AG04450 (cell line): ENCODE data around the gene MAPK10. TPM values are rescaled to one million over a fixed set of nuclear protein-coding genes. Genes with fewer than 3 reads are reported as not detected.

ENCODE experiments used
- CTCF ChIA-PET: fragments of 300-600, 350-600 bp; formaldehyde crosslinking; extraction: SDS; loops from one replicate; lab custom pipeline; 2022; ENCODE audit warnings: antibody characterized with exemption, inconsistent platforms; lab: Charles Lee
- POLR2A ChIA-PET: fragments of 350-600 bp; formaldehyde crosslinking; extraction: SDS; loops from one replicate; lab custom pipeline; 2021; ENCODE audit warnings: antibody characterized with exemption, inconsistent platforms; lab: Yijun Ruan, JAX
- DNase-seq: peaks from one replicate; pipeline ENCODE4 v3.0.0-alpha.2; 2011; ENCODE audit warnings: low read depth, low spot score
- H3K27ac ChIP-seq: one replicate; pipeline ENCODE4 v1.5.1; 2012; ENCODE audit warnings: low read depth, low read length, control low read depth
- H3K27me3 ChIP-seq: one replicate; pipeline ENCODE4 v1.6.0; 2012; ENCODE audit warnings: low read length; ENCODE audit not compliant: control insufficient read depth, insufficient read depth
- H3K4me3 ChIP-seq: 2 replicates; pipeline ENCODE4 v1.5.1; 2011; ENCODE audit warnings: mild to moderate bottlenecking, low read depth, low read length, control low read depth
- H3K9me3 ChIP-seq: 2 replicates; pipeline ENCODE4 v1.5.1; 2012; ENCODE audit warnings: low read length; ENCODE audit not compliant: control insufficient read depth, insufficient read depth
- polyA plus RNA-seq: library from polyadenylated mRNA; depleted of rRNA; stranded (reverse); fragments of >200 nt; gene quantifications from 2 replicates; pipeline ENCODE4 v1.2.3, GENCODE V29; 2011
- TF ChIP-seq, protein P1 (sequence below): IDR thresholded peaks from 2 replicates; pipeline ENCODE4 v1.5.1; 2011; ENCODE audit warnings: low read depth, low read length, control low read depth, inconsistent platforms

Gene MAPK10
- polyA plus RNA-seq, 1 experiment = 16.3 TPM

DNA sequence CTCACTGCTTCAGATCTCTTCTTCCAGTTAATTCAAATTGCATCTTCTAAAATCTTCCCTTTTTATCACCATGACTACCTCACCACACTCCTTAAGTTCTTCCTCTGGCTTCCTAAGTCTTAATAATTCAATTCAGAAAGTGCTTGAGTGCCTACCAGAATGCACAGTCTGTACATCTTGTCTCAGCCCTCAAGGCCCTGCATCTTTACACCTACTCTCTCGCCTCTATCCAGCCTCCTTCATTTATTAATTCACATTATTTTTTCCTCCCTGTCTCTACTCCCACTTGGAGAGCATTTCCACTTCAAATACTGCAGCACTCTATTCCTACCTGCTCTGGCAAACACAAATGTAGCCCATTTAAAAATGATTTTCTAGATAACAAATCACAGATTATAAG lies 90.5 kb downstream of the MAPK10 start:
- ChIA-PET POLR2A (no interaction called here), CTCF (no interaction called here)
- Histone ChIP-seq H3K4me3 (no peak overlapping the region), H3K27ac (no peak overlapping the region), H3K9me3 (no peaks in the 10 kb centered on the region), H3K27me3 (no peaks in the 10 kb centered on the region)
- no peak for DNase-seq
- TF ChIP-seq, protein P1, sequence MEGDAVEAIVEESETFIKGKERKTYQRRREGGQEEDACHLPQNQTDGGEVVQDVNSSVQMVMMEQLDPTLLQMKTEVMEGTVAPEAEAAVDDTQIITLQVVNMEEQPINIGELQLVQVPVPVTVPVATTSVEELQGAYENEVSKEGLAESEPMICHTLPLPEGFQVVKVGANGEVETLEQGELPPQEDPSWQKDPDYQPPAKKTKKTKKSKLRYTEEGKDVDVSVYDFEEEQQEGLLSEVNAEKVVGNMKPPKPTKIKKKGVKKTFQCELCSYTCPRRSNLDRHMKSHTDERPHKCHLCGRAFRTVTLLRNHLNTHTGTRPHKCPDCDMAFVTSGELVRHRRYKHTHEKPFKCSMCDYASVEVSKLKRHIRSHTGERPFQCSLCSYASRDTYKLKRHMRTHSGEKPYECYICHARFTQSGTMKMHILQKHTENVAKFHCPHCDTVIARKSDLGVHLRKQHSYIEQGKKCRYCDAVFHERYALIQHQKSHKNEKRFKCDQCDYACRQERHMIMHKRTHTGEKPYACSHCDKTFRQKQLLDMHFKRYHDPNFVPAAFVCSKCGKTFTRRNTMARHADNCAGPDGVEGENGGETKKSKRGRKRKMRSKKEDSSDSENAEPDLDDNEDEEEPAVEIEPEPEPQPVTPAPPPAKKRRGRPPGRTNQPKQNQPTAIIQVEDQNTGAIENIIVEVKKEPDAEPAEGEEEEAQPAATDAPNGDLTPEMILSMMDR = no peak

DNA sequence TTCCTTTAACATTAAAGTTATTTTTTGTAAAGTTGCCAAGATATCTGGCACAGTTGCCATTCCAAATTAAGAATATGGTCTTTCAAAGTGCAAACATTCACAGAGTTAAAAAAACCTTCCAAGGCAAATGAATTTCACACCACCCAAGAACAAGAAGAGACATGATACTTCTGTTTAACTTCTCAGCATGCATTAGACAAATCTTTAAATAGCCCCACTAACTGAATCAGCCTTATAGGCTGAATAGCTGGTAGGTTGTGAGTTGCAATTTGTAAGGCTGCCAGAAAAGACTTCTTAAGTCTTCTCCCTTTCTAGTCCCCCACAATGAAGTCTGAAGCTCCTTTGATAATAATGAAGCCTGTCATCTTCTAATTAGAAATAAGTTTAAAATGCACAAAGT lies 95.6 kb downstream of the MAPK10 start:
- Histone ChIP-seq H3K27me3 (no peaks in the 10 kb centered on the region), H3K27ac (no peak overlapping the region), H3K4me3 (no peak overlapping the region), H3K9me3 (no peaks in the 10 kb centered on the region)
- POLR2A ChIA-PET = no interaction called here
- no peak for DNase-seq
- TF ChIP-seq, protein P1 = no peak
- CTCF ChIA-PET = no interaction called here

DNA sequence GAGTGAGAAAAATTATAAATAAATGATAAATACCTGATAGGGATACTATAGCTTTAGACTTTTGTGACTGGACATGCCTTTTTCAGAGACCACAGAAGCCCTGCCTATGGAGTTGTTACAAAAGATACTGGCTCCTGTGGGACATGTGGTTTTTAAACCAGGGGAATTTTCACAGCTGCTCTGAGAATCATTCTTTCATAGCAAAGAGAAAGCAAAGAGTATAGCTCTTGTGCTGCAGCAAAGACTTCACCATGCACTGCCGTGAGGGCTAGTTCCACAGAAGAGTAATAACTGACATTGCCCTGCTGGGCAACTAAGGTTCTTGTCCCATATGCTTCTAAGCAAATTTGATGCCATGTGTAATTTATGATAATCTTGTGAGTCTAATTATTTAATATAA lies 98.2 kb downstream of the MAPK10 start:
- H3K9me3 ChIP-seq = no peaks in the 10 kb centered on the region
- H3K27ac ChIP-seq = no peak overlapping the region
- H3K27me3 ChIP-seq = no peaks in the 10 kb centered on the region
- no peak overlapping the region for H3K4me3 ChIP-seq
- CTCF ChIA-PET = no interaction called here
- POLR2A ChIA-PET = no interaction called here
- DNase-seq = no peak
- TF ChIP-seq, protein P1 = no peak

DNA sequence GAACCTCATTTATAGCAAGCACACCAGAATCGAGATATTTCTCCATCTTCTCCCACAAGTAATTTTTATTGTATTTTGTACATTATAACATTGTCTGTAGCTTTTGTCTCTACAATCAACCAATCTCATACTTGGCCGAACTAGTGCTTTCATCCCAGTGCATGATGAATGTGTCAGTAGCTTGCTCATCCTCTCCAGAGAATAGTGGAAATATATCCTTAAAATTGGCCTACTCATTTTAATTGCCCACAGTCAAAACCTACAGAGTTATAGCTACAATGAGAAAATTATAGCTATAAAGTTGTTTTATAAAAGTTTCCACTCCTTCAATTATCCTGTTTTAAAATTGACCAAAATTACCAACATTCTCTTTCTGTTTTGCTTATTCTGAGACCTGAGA lies 103.8 kb downstream of the MAPK10 start:
- Histone ChIP-seq H3K27me3 (no peaks in the 10 kb centered on the region), H3K9me3 (no peaks in the 10 kb centered on the region), H3K27ac (no peak overlapping the region), H3K4me3 (no peak overlapping the region)
- POLR2A ChIA-PET = no interaction called here
- no peak for DNase-seq
- CTCF ChIA-PET = no interaction called here
- TF ChIP-seq, protein P1 = no peak

DNA sequence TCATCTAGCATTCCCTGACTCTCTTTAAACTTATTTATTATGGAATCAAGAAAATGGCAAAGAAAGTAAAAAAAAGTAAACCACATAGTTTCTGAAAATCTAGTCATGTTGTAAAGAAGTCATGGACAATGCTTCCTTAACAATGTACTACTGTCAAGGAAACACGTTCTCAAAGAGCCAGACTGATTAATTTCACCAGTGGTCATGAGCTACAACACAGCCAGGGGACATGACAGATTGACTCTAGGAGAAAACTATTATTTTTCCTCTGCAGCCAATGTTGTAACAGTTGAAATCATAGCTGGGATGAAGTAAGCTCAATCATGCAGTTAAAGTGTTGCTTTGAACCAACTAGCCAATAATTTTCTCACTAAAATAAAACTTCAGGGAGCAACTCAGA lies 109.2 kb downstream of the MAPK10 start:
- CTCF ChIA-PET = no interaction called here
- DNase-seq = no peak
- H3K4me3 ChIP-seq = no peak overlapping the region
- POLR2A ChIA-PET = no interaction called here
- H3K9me3 ChIP-seq = no peaks in the 10 kb centered on the region
- TF ChIP-seq, protein P1 = no peak
- no peak overlapping the region for H3K27ac ChIP-seq
- no peaks in the 10 kb centered on the region for H3K27me3 ChIP-seq
